ENCODE measurements around the gene TMEM11.

- TF ChIP-seq CTCF (IDR thresholded peaks at IDR 0.05; ENCODE audit: control extremely low read depth in 1 of 3, insufficient read depth in 1 of 3, low read depth in 1 of 3, low read length in 3 of 3), result no peak
- no peak for TF ChIP-seq CEBPB (IDR thresholded peaks at IDR 0.05; ENCODE audit: low read depth, low read length)
- TF ChIP-seq JUN (IDR thresholded peaks at IDR 0.05; ENCODE audit: low read depth, low read length), result no peak
- TF ChIP-seq JUND (IDR thresholded peaks at IDR 0.05; ENCODE audit: low read length), result no peak
- no peak for TF ChIP-seq ASH2L (IDR thresholded peaks at IDR 0.05; ENCODE audit: low read length)
- no peak for TF ChIP-seq POLR2AphosphoS5 (IDR thresholded peaks at IDR 0.05; ENCODE audit: low read depth, low read length)
- TF ChIP-seq ZNF274 (IDR thresholded peaks at IDR 0.05; ENCODE audit: borderline replicate concordance, extremely low read depth, low read length), result no peak
- no peak for TF ChIP-seq POLR2A (IDR thresholded peaks at IDR 0.05; ENCODE audit: control extremely low read depth in 1 of 2, low read depth in 2 of 2, low read length in 2 of 2)
- no peak for TF ChIP-seq EP300 (IDR thresholded peaks at IDR 0.05; ENCODE audit: borderline replicate concordance in 1 of 2, low read depth in 2 of 2, low read length in 2 of 2)
- TF ChIP-seq RFX5 (IDR thresholded peaks at IDR 0.05; ENCODE audit: borderline replicate concordance, low read depth, low read length), result no peak
- TF ChIP-seq SIX5 (IDR thresholded peaks at IDR 0.05; ENCODE audit: low read depth, low read length), result no peak
- no peak for TF ChIP-seq EGR1 (IDR thresholded peaks at IDR 0.05; ENCODE audit: borderline replicate concordance, low read depth, low read length)
- no peak for TF ChIP-seq EZH2 (IDR thresholded peaks at IDR 0.05; ENCODE audit: low read depth, low read length, severe bottlenecking)
- TF ChIP-seq SAP30 (IDR thresholded peaks at IDR 0.05; ENCODE audit: insufficient read depth, insufficient replicate concordance, low read length), result no peak
Measured at GRCh38 chr17:21249086-21249795, 35.3 kb upstream of the TMEM11 start.

All from H1 (cell line).